Activated T-cell treated with anti-CD3 and anti-CD28 coated beads for 1 hour (primary cell): Measurements from ENCODE around the gene CKMT2.

Source experiments
- DNase-seq: peaks from one replicate; pipeline ENCODE4 v3.0.0-alpha.2; 2020; ENCODE audit warnings: low read depth

Gene CKMT2

DNA sequence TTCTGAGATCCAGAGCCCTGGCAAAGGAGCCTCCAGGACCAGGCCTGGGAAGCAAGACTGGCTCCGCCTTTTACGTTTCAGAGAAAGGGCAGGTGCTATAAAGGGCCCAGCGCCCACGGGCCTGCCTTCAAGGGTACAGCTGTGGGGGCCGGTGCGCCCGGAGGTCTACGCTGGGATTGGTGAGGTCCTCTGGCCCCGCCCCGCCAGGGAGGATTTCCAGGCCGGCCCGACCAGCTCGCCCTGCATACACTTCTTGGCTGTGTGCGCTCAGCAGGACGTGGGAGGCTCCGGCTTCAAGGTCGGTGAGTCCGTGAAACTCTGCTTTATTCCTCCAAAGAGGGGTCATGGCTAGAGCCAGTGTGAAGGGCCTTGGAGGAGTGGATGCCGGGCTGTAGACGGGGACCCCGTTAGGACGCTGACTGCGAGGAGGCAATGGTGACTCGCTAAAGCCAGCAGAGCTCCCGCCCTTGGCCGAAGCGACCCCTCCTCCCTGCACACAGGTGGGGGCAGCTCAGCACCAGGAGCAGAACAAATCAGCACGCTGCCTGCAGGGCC, at the start of gene CKMT2:
TSS of gene CKMT2 (plus strand) at position 243 of the 555 bp plus-strand sequence. CDS start 17,811 bp downstream, outside the sequence.
- DNase-seq = no peak

DNA sequence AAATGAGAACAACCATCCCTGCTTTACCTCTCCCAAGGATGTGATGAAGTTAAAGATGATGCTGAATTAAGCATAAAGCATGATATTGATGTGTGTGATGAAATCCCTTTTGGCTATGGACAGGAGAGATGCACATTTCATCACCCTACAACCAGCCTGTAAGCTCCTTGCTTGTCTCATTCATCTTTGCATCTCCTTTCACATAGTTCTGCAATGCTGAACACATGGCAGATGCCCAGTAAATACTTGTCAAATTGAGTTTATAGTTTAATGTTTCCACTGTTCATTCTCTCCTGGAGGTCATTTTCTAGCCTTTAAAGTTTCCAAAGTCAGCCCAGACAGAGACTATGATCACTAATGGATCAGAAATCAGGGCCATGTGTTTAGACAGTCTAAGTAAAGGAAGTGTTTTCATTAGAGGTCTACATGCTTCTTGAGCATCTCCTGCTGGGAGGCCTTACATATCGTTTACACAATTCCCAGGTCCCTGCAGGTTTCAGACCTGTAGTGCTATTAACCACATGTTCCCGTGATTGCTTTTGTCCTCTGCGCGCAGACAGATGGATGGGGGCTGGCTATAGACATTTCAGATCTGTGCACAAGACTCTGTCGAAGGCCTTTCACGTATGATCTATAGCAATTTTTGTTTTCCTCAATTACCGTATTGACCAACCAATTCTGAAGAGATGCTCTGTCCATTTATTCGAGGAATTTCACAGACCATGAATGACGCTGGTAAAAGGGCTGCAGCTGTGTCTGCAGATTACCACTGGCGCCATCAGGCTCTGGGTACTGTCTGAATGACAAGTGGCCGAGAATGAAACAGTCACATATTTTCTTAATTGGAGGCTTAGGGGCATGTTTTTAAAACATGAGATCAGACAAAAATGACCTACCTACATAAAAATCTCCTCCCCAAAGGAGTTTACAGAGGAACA, 49.0 kb upstream of the CKMT2 start:
- no peak for DNase-seq

DNA sequence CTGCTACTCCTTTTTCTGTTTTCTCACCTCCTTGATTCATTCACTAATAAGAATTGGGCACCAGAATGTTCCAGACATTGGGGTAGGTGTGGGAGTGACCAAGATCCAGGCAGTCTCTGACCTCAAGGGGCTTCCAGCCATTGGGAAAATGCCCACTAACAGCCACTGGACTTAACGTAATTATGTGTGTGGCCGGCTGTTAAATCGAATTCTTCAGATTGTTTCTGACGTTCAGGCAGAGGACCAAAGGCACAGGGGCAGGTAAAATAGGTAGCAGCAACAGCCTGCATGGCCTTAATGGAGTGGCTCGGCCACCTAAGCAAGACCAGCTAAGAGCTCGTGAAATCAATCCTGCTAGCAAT, 48.4 kb upstream of the CKMT2 start:
- DNase-seq = no peak

DNA sequence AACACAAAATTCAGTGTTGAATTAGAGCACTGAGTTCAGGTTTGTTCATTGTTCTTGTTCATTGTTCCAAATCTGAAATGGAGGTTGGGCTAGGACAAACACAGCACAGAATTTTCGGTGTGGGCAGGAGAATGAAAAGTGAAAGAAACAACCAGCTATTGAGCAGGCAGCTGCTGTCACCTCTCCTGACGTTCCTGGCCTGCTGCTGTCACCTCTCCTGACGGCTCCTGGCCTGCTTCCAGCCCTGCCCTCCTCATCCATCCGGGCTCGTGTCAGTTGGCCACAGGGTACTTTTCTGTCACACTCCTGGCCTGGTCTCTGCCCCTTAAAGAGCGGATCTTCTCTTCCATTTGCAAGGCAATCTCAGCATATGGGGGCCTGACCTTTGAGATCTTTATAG, 45.2 kb upstream of the CKMT2 start:
- DNase-seq = no peak

DNA sequence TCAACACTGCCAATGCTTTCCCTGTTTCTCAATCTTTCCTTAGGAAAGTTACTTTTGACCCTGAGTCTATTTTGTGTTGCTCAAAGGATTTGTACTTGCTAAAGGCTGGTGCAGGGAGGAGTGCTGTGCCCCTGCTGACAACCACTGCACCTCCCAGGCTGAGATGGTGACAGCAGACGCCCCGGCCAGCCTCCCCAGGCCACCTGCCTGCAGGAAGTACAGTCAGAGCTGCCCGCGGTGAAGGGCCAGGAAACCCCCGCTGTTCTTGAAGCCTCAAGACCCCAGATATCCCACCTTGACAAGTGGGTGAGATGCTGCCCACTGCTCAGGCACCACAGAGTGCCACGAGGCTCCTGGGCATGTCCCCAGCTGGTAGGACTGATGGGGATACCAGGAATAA, 44.2 kb upstream of the CKMT2 start:
- no peak for DNase-seq

DNA sequence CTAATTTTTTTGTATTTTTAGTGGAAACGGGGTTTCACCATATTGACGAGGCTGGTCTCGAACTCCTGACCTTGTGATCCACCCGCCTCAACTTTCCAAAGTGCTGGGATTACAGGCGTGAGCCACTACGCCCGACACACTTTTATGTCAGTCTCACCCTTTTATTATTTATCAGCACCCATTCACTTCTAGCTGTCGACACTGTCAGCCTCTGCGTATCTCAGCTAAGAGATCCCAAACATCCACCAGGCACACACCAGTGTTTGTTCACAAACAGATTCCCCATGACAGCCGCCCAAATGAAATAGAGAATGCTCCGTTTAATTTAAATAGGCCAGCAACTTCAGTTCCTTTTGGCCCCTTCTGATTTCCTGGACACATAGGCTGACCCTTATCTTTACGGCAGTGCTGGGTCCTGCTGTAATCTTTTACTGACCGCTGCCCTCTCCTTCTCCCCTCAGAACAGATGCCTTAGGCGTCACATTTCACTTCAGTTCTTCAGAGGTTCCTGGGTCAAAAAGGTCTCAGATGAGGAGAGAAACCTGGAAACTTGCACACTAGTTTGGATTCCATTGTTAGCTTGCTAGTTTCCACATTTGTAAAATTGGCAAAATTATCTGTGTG, 43.1 kb upstream of the CKMT2 start:
- DNase-seq = no peak

DNA sequence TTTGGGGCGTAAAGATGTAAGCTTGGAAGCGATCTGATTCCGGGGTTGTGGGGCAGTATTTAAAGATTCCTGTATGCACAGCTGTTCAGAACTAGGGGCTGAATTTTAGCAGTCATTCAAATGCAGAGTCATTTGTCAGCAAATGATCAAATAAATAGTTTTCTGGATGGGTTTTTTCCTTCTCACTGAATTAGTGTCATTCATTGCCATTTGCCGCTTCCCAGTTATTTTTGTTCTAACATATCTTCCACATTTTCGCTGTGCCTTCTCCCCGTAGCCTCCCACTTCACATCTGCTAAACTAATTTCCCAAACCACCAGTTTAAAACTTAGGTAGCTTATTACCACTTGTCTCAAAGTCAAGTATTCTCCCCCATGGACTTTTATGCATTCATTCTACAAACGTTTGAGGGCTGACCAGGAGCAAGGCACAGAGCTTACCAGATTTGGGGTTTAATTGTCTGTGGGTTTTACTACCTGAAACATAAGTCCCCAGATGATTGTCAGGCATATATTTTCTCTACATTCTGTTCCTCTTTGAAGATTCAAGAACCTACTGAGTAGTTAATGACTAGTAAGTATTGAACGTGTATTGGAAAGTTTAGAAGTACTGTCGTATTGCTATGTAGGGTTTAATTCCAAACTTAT, 41.3 kb upstream of the CKMT2 start:
- DNase-seq = no peak

DNA sequence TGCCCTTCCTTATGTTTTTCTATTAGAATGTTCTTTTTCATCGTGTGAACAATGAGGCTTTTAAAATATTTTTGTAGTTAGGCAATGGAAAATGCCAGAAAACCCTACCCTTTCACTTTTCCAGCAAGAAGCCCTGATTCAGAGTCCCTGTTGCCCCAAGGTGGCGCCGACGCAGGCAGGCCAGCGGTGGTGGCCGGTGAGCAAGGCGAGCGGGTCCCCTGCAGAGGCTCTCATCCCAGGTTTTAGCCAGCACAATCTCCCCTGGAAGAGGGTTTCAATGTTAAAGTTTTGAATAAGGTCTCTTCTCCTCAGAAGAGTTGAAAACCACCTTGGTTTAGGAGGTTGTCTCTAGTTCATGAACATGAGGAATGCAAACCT, 40.8 kb upstream of the CKMT2 start:
- DNase-seq = no peak

DNA sequence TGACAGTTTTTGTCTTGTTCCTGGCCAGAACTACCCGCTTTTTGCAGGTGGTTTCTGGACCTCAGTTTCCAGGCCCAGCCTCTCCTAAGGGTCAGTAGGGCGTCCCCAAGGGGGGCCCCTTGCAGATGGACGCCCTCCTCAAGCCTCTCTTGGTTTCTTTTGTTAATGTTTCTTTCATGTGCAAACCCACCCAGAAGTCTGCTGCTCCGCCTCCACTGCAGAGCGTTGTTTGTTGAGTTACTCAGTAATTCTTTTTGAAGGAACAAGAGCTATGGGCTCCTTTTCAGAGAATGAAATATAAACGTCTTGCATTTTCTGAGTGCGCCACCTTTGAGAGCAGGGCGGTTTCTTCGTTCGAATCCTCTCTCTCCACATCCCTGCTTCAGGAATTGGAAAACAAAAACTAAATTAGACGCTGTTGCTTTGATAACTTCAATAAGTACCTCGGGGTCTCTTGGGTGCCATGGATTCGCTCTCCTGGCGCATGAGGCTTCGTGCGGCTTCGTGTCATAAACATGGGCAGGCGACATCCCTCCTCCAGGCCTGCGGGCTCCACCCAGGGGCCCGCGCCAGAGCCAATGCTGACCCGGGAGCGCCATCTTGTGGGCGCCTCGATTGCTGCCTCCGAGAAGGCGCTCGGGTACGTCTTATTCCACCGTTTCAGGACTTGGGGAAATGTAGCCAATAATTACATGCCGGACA, 38.3 kb upstream of the CKMT2 start:
- peak; percentile 74 for DNase-seq

DNA sequence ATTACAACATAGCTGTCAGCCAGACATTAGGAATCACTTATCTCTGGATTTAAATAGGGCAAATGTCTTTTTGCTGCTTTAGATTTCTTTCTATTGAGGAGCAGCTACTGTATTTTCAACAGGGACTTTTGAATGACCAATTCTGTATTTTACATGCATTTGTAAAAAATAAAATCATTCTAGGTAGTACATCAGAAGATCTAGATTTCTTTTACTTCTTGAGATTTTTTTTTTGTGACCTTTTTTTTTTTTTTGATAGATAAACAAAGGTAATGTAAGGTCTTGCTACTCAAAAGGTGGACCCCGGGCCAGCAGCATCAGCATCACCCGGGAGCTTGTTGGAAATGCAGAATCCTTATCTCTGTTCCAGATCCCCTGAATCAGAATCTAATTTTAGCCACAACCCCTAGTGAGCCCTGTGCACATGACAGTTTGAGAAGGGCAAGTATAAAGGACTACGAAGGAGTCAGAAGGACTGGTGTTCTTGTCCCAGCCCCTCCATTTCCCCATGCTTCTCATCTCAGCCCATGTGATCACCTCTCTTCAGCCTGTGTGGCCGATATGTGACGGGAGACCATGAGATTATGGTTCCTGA, 37.7 kb upstream of the CKMT2 start:
- DNase-seq = no peak

DNA sequence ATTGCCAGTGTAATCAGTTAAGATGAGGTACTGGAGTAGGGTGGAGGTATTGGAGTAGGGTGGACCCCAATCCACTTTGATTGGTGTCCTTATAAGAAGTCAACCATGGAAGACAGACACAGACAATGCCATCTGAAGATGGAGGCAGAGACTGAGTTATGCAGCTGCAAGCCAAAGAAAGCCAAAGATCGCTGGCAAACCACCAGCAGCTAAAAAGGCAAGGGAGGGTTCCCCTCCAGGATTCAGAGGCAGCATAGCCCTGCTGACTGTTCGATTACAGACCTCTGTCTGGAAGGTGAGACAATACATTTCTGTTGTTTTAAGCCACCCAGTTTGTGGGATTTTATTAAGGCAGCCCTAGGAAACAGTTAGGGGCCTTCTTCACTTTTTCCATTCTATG, 30.5 kb upstream of the CKMT2 start:
- DNase-seq = no peak

DNA sequence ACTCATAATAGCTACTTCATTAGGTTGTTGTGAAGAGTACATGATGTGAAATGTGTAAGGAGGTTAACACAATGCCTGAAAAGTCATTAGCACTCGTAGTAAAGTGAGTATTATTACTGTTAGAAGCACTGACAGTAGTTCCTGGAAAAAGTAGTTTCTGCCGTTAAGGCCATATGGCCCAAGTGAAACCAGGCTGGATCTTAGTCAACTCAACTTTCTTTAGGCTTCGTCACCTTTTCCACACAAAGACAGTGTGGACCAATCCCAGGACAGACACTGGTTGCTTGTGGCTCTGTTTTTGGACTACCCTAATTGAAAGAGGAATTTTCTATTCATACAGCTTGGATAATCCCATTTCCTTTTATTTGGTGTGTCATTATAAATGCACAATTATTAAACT, 29.4 kb upstream of the CKMT2 start:
- DNase-seq = no peak

DNA sequence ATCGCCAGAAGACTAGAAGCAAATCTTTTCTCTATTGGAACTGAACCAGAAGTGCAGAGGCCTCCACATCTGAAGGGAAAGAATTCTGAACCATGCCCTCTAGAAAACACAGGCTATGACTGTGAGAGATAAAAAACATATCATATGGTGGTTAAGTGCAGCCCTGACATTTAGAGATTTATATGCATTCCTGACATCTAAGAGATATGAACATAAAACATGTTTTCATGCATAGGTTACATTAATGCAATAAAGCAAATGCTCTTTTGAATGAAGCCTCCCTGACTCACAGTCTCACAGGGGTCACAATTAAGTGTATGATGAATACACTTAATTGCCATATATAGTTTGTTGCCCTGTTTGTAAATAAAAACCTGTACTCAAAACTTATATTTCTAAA, 28.9 kb upstream of the CKMT2 start:
- no peak for DNase-seq

DNA sequence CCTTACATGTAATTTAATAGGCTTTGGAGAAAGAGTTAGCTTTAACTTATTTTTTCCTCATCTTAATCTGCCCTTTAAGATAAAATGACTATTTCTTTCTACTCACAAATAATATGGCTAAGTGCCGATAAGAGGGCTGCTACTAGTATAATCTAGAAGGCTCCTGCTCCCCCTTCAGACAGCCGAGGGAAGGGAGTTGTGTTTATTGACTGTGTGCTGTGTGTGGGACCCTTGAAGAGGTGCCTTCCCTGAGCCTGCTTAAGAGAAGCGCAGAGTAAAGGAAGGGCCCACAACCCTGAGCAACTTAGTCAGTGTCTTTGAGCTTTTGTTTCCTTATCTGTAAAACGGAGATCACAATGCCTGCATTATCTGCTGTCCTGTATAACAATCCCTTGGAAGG, 28.1 kb upstream of the CKMT2 start:
- no peak for DNase-seq

DNA sequence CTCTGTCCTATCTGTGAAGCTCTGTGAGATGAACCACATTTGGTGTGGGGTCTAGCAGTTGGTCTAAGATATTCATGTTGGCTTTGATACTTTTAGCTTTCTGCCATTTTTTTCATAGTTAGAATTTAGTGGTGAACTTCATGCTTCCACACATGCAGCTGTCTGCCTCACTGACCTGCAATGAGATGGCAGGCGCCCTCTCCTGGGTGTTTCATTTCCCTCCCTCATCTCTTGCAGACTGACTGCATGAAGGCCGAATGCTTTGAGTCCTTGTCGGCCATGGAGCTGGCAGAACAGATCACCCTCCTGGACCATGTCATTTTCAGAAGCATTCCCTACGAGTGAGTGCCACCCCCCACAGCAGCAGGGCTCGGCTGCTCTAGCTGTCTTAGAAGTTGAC, 26.1 kb upstream of the CKMT2 start:
- DNase-seq = no peak

DNA sequence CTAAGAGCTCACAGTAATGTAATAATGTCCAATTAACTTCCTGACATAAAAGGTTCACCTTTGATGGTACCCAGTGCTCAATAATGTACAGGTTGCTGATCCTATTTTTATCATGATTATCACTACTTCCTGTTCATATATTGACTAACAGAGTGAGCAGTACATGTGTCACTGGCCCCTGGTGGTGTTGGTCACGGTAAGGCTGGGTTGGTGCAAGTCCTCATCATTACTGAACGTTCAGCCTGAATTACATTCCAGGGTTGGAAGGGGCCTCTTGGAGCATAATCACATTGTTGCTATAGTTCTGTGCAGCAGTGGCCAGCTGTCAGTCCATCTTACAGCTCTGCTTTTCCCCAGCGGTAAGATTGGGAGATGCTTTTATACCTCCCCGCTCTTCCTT, 24.2 kb upstream of the CKMT2 start:
- no peak for DNase-seq

DNA sequence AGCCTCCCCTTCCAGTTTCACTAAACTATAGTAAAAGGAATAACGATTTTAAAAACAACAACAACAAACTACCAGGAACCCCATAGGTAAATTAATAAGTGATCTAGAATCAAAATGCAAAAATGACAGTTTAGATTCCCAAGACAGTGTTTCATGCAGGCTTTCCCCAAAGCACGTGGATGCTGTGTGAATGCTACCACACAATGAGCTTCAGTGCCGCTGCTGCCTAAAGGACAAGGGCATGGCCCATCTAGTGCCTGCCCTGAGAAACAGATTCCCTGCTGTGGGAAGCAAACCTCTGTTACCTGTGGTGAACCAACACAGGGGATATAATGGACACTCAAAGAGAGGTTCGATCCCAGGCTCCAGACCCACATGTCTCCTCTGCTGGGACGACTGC, 23.7 kb upstream of the CKMT2 start:
- no peak for DNase-seq

DNA sequence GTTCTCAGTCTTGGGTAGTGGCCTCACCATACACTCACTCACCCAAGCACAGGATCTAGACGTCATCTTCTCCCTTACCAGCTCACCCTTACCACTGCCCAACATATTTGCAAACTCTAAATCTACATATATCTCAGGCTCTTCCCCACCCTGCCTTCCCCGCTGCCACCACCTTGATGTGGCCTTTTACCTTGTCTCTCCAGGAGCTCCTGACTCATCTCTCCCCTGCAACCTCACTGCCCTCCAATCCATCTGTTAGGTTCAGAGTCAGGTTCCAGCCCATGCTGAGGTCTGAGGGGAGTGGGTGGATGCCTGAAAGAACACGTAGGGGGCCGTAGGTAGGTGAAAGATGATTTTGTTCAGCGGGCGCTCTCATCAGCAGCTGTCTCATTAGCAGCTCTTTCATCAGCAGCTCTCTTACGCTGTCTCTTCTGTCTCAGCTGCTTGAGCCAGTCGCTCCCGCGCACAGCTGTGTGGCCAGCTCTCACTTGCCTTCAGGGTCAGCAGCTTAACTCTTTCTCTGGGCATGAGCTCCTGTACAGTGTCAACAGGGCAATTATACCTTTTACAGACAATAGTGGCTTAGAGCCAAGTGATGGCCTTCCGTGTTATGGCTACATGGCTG, 23.1 kb upstream of the CKMT2 start:
- DNase-seq = no peak

DNA sequence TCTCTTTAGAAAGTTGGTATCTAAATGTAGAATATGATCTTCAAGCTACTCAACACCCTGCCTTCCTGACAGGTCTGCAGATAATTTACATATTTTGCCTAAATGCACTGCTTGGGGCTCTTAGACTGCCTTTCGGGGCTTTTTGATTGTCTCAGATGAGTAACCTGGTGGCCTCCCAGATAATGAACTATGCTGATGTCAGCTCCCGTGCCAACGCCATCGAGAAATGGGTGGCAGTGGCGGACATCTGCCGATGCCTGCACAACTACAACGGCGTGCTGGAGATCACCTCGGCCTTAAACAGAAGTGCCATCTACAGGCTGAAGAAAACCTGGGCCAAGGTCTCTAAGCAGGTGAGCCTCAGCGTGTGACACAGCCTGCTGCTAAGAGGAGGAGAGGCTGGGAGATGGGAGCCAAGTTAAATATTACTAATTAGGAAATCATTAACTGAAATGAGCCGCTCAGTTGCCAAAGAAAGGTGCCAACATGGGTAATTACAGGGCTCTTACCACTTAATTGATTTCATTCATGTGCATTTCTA, 20.8 kb upstream of the CKMT2 start:
- DNase-seq = no peak

DNA sequence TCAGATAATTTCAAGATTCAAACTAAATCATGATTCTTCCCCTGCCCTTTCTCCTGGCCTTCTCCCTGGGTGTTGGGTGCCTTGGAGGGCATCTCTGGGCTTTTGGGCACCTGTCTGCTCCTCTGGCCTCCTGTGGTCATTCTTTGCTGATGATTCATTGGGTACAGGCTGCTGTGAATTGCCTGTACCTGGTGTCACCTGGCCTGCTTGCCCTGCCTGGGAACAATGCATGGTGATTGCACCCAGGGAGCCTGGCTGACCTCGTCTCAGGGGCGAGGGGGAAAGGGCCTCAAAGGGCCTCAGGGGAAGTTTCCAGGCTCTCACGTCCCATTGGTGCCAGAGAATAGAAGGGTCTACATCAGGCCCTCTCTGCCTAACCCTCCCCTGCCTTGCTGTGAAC, 20.1 kb upstream of the CKMT2 start:
- DNase-seq = no peak

DNA sequence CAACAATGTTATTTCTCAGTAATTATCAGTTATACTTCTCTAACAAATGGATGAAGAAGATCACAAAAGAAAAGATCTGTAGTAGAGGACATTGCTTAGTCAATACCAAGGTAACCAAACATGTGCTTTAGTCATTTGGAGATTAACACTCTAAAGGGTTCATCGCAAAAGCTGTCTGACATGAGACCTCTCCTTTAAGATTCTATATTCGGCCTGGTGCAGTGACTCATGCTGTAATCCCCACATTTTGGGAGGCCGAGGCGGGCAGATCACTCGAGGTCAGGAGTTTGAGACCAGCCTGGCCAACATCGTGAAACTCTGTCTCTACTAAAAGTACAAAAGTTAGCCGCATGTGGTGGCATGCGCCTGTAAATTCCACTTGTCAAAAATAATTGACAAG, 18.3 kb upstream of the CKMT2 start:
- DNase-seq = no peak
